Activated B cell treated with CpG ODN at 0.5 μM for 24 hours (primary cell): Measurements from ENCODE around the gene PRCC. TPM values are rescaled to one million over a fixed set of nuclear protein-coding genes. Genes with fewer than 3 reads are reported as not detected.
A peak's percentile ranks its signal among the peaks of the same experiment; 100 is the strongest.

Experiments
- ATAC-seq: fragments of 200-7000 bp; cut with Tn5 transposase; one replicate; pipeline ENCODE4 v1.10.0; 2021; ENCODE audit warnings: low read depth, mild to moderate bottlenecking, moderate library complexity
- CTCF ChIA-PET: fragments of 350-600 bp; sonication (Branson Sonifier 250); formaldehyde crosslinking; loops from one replicate; lab custom pipeline; 2021; ENCODE audit warnings: antibody characterized with exemption; lab: Charles Lee
- POLR2A ChIA-PET: fragments of 350-600 bp; sonication (Branson Sonifier 250); formaldehyde crosslinking; loops from one replicate; lab custom pipeline; 2021; ENCODE audit warnings: antibody characterized with exemption; lab: Charles Lee
- DNase-seq: peaks from one replicate; pipeline ENCODE4 v3.0.0; 2022
- H3K27ac Mint-ChIP-seq: one replicate; pipeline ENCODE4 v1.8.0; 2020; ENCODE audit warnings: mixed read lengths
- H3K27me3 Mint-ChIP-seq: one replicate; pipeline ENCODE4 v1.8.0; 2021; ENCODE audit warnings: mixed read lengths
- H3K36me3 Mint-ChIP-seq: one replicate; pipeline ENCODE4 v1.8.0; 2021; ENCODE audit warnings: low read depth, mixed read lengths
- H3K4me1 Mint-ChIP-seq: one replicate; pipeline ENCODE4 v1.8.0; 2021; ENCODE audit warnings: mixed read lengths
- H3K4me3 Mint-ChIP-seq: one replicate; pipeline ENCODE4 v1.8.0; 2020; ENCODE audit warnings: mild to moderate bottlenecking, mixed read lengths
- H3K9me3 Mint-ChIP-seq: one replicate; pipeline ENCODE4 v1.8.0; 2020; ENCODE audit warnings: mixed read lengths
- CTCF ChIP-seq: fragments of 200-600 bp; IDR thresholded peaks from one replicate; pipeline ENCODE4 v1.8.0; 2022; ENCODE audit warnings: antibody characterized with exemption, mild to moderate bottlenecking
- intact Hi-C: fragments of 100-400 bp; cut with micrococcal nuclease; formaldehyde crosslinking; loops from one replicate; pipeline ENCODE4 v1.15.1; 2024
- total RNA-seq: library from RNA; stranded (reverse); gene quantifications from 2 replicates; pipeline ENCODE4 v1.2.3, GENCODE V29; 2022

Gene PRCC
- total RNA-seq, 1 donor from 2014 or later: 81.4 TPM

- TF ChIP-seq CTCF: no peak
- intact Hi-C loops: loop anchor here (1.0 to 2.0 kb wide), 3 partner anchors 64 to 108 kb away; partner anchors contain the start of gene NTRK1
- ATAC-seq (no peak), DNase-seq (no peak)
- H3K9me3 Mint-ChIP-seq: no peaks in the 10 kb centered on the region
- CTCF ChIA-PET: interaction anchor here (0.7 to 3.0 kb wide), 6 partner anchors 16 to 113 kb away, joined by 3 to 27 read pairs (median 4); partner anchors contain the start of gene NTRK1
- H3K4me1 Mint-ChIP-seq: peaks cover 7% of the 10 kb centered on the region
- no peaks in the 10 kb centered on the region for H3K27me3 Mint-ChIP-seq
- H3K27ac Mint-ChIP-seq: peak overlapping the region; percentile 25
- H3K36me3 Mint-ChIP-seq: peaks cover 92% of the 10 kb centered on the region
- POLR2A ChIA-PET: interaction anchor here (0.7 to 0.9 kb wide), 2 partner anchors 9 to 63 kb away, joined by 3 to 4 read pairs; no protein-coding TSS in a partner anchor
- H3K4me3 Mint-ChIP-seq: no peak overlapping the region
Observed at GRCh38 chr1:156796340-156797097, 29.2 kb downstream of the PRCC start.

GRCh38 chr1:156797212-156797871 is 30.0 kb downstream of the PRCC start:
- peaks cover 7% of the 10 kb centered on the region for H3K4me1 Mint-ChIP-seq
- ATAC-seq (peak; percentile 73), DNase-seq (no peak)
- no peaks in the 10 kb centered on the region for H3K27me3 Mint-ChIP-seq
- ChIA-PET POLR2A (no interaction called here), CTCF (interaction anchor here (0.7 to 3.0 kb wide), 9 partner anchors 17 to 112 kb away, joined by 3 to 27 read pairs (median 4); partner anchors contain the start of gene NTRK1)
- peak; percentile 57 for TF ChIP-seq CTCF
- no peak overlapping the region for H3K4me3 Mint-ChIP-seq
- peaks cover 89% of the 10 kb centered on the region for H3K36me3 Mint-ChIP-seq
- intact Hi-C loops: loop anchor here (1.0 to 2.0 kb wide), 3 partner anchors 63 to 109 kb away; partner anchors contain the start of gene NTRK1
- no peaks in the 10 kb centered on the region for H3K9me3 Mint-ChIP-seq
- no peak overlapping the region for H3K27ac Mint-ChIP-seq

GRCh38 chr1:156801409-156802121 is 34.2 kb downstream of the PRCC start:
- ChIA-PET CTCF (interaction anchor here (3.3 kb wide), 1 partner anchor 59 kb away, joined by 13 read pairs; the partner anchor contains the start of genes INSRR and NTRK1), POLR2A (no interaction called here)
- ATAC-seq (no peak), DNase-seq (no peak)
- Mint-ChIP-seq H3K4me1 (peaks cover 6% of the 10 kb centered on the region), H3K9me3 (no peaks in the 10 kb centered on the region), H3K27ac (no peak overlapping the region), H3K36me3 (peaks cover 53% of the 10 kb centered on the region), H3K4me3 (no peak overlapping the region), H3K27me3 (no peaks in the 10 kb centered on the region)
- intact Hi-C loops: no loop called here
- no peak for TF ChIP-seq CTCF

- H3K4me1 Mint-ChIP-seq: peaks cover 4% of the 10 kb centered on the region
Observed at GRCh38 chr1:156802421-156802935, 35.1 kb downstream of the PRCC start.

More at GRCh38 chr1:156802421-156802935, 35.1 kb downstream of the PRCC start:
- H3K27ac Mint-ChIP-seq: no peak overlapping the region
- ATAC-seq (no peak), DNase-seq (no peak)
- ChIA-PET CTCF (no interaction called here), POLR2A (no interaction called here)
- intact Hi-C loops: no loop called here
- no peaks in the 10 kb centered on the region for H3K9me3 Mint-ChIP-seq
- H3K27me3 Mint-ChIP-seq: no peaks in the 10 kb centered on the region
- H3K36me3 Mint-ChIP-seq: peaks cover 44% of the 10 kb centered on the region
- no peak for TF ChIP-seq CTCF
- H3K4me3 Mint-ChIP-seq: no peak overlapping the region
